KOPT-K1 (cell line): ENCODE data around the gene PIP5KL1.

Experiments used
- H3K27ac ChIP-seq: fragments of 200-600 bp; sonication (generic); 2 replicates; pipeline ENCODE4 v1.5.1; 2016; ENCODE audit warnings: antibody characterized with exemption, mild to moderate bottlenecking, low read depth, low read length; ENCODE audit not compliant: poor library complexity, severe bottlenecking
- H3K36me3 ChIP-seq: fragments of 200-600 bp; sonication (generic); 2 replicates; pipeline ENCODE4 v1.5.1; 2017; ENCODE audit warnings: antibody characterized with exemption, mild to moderate bottlenecking, low read length, moderate library complexity; ENCODE audit not compliant: insufficient read depth
- H3K9me3 ChIP-seq: fragments of 200-600 bp; sonication (generic); 2 replicates; pipeline ENCODE4 v1.5.1; 2017; ENCODE audit warnings: antibody characterized with exemption, low read length, mild to moderate bottlenecking; ENCODE audit not compliant: insufficient read depth, poor library complexity, severe bottlenecking

PIP5KL1 gene

GRCh38 chr9:127934986-127935385, 4.4 kb upstream of the PIP5KL1 start:
- Histone ChIP-seq H3K36me3 (peaks cover 25% of the 10 kb centered on the region; the same call in 1 of the 2 replicates), H3K27ac (no peak overlapping the region), H3K9me3 (no peaks in the 10 kb centered on the region)

- Histone ChIP-seq H3K27ac (no peak overlapping the region), H3K36me3 (peaks cover 23% of the 10 kb centered on the region; the same call in 1 of the 2 replicates), H3K9me3 (no peaks in the 10 kb centered on the region)
These were observed 3.7 kb upstream of the PIP5KL1 start for GRCh38 chr9:127934248-127934647.

- Histone ChIP-seq H3K9me3 (no peaks in the 10 kb centered on the region), H3K27ac (no peak overlapping the region), H3K36me3 (peaks cover 23% of the 10 kb centered on the region; the same call in 1 of the 2 replicates)
These were observed 710 bp upstream of the PIP5KL1 start for GRCh38 chr9:127931092-127931881.

- Histone ChIP-seq H3K27ac (no peak overlapping the region), H3K9me3 (no peaks in the 10 kb centered on the region), H3K36me3 (peaks cover 6% of the 10 kb centered on the region; the same call in 1 of the 2 replicates)
These were observed 975 bp downstream of the PIP5KL1 start for GRCh38 chr9:127929625-127929979.

- Histone ChIP-seq H3K9me3 (no peaks in the 10 kb centered on the region), H3K36me3 (no peaks in the 10 kb centered on the region), H3K27ac (no peak overlapping the region)
These were observed 1.6 kb downstream of the PIP5KL1 start for GRCh38 chr9:127928676-127929624.

- H3K36me3 ChIP-seq = no peaks in the 10 kb centered on the region
- no peak overlapping the region for H3K27ac ChIP-seq
- no peaks in the 10 kb centered on the region for H3K9me3 ChIP-seq
These were observed 2.4 kb downstream of the PIP5KL1 start for GRCh38 chr9:127927988-127928675.

- Histone ChIP-seq H3K9me3 (no peaks in the 10 kb centered on the region), H3K27ac (no peak overlapping the region), H3K36me3 (no peaks in the 10 kb centered on the region)
These were observed 3.2 kb downstream of the PIP5KL1 start for GRCh38 chr9:127927201-127927987.

- H3K27ac ChIP-seq = no peak overlapping the region
- H3K9me3 ChIP-seq = no peaks in the 10 kb centered on the region
- H3K36me3 ChIP-seq = no peaks in the 10 kb centered on the region
These were observed 3.7 kb downstream of the PIP5KL1 start for GRCh38 chr9:127926906-127927200.

GRCh38 chr9:127925959-127926905, 4.3 kb downstream of the PIP5KL1 start:
- H3K9me3 ChIP-seq = no peaks in the 10 kb centered on the region
- no peaks in the 10 kb centered on the region for H3K36me3 ChIP-seq
- no peak overlapping the region for H3K27ac ChIP-seq

GRCh38 chr9:127924736-127925444, 5.7 kb downstream of the PIP5KL1 start:
- Histone ChIP-seq H3K9me3 (no peaks in the 10 kb centered on the region), H3K36me3 (no peaks in the 10 kb centered on the region), H3K27ac (no peak overlapping the region)

- no peaks in the 10 kb centered on the region for H3K9me3 ChIP-seq
- no peak overlapping the region for H3K27ac ChIP-seq
- H3K36me3 ChIP-seq = no peaks in the 10 kb centered on the region
These were observed 6.8 kb downstream of the PIP5KL1 start for GRCh38 chr9:127923771-127924170.

- Histone ChIP-seq H3K27ac (no peak overlapping the region), H3K9me3 (no peaks in the 10 kb centered on the region), H3K36me3 (no peaks in the 10 kb centered on the region)
These were observed 7.5 kb downstream of the PIP5KL1 start for GRCh38 chr9:127923046-127923445.

GRCh38 chr9:127921557-127922120, 8.9 kb downstream of the PIP5KL1 start:
- Histone ChIP-seq H3K36me3 (no peaks in the 10 kb centered on the region), H3K27ac (no peak overlapping the region), H3K9me3 (no peaks in the 10 kb centered on the region)
